Adipose tissue (tissue), 3 donors: ENCODE measurements around the gene THAP6. TPM values are rescaled to one million over a fixed set of nuclear protein-coding genes. Genes with fewer than 3 reads are reported as not detected.
"Not testable (repeated sequence)": the region's sequence is repeated elsewhere in the genome, so short reads cannot be mapped to it uniquely, and the experiment has no call there.

Experiments
- H3K27ac ChIP-seq: one replicate; pipeline ENCODE4 v1.5.1; 2013; ENCODE audit warnings: low read depth, low read length
- WGBS, 3 donors: extraction: QIAGEN DNeasy Blood & Tissue Kit; methylation state at CpG; one replicate each; pipeline ENCODE4 v1.1.7; 2013; 5-methylcytosine and 5-hydroxymethylcytosine counted together
- polyA plus RNA-seq, 3 donors: library from polyadenylated mRNA; stranded (reverse); fragments of 200-250 nt; gene quantifications; one replicate each; pipeline ENCODE4 v1.2.3, GENCODE V29; 2013
- donor health status: healthy with polysubstance abuse.
- donor health status: Bipolar disorder and iron deficiency.
- donor health status: healthy.

Gene THAP6, protein sequence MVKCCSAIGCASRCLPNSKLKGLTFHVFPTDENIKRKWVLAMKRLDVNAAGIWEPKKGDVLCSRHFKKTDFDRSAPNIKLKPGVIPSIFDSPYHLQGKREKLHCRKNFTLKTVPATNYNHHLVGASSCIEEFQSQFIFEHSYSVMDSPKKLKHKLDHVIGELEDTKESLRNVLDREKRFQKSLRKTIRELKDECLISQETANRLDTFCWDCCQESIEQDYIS
- 1 to 10 TPM; 4.7 to 7.4 (median 5.7) TPM for polyA plus RNA-seq

DNA sequence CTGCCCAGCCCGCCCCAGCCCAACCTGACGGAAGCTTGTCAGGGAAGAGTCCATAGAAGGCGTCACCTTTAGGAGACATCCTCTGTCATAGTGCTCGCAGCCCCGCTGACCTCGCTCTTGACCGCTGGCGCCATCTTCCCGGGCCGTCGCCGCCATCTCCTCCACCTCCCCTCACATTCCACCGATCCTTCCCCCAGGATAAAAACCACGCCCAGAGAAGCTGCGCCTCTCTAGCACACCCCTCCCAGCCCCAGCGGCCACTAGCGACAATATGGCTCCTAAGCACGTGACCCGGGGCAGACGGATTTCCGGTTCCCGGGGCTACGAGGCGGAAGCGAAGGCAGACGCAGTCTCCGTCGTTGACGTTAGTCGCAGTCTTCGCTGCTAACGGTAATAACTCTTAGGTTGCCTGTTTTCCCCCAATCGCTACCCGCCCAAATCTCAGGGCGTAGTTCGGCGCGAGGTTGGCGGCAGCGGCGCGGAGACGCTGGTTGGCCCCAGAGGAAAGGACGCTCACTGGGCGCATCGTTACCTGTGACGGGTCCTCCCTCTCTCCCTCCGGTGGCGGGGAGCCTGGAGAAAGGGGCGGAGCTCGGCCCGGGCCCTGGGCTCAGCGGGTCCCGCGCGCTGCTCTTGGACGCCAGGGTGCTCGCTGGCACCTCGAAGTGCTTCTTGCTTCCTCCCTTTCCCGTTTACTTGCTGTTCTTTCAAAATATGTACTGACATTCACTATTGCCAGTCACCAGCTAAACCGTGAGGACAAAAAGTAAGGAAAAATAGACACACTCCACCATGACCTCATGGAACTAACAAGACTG is at the start of gene THAP6, which contains the start of gene RCHY1:
Gene THAP6, plus strand, starts transcription at position 343 of the 818 bp plus-strand sequence. CDS start 980 bp downstream, outside the sequence.
Gene RCHY1, minus strand, starts transcription at position 273 of the 818 bp plus-strand sequence. Its CDS starts 117 bp downstream, at position 156.
- 0% methylated on average over 59 to 61 of the region's 61 CpGs for WGBS, 3 donors
- peak within 1 kb of the TSS; percentile 81 for H3K27ac ChIP-seq

DNA sequence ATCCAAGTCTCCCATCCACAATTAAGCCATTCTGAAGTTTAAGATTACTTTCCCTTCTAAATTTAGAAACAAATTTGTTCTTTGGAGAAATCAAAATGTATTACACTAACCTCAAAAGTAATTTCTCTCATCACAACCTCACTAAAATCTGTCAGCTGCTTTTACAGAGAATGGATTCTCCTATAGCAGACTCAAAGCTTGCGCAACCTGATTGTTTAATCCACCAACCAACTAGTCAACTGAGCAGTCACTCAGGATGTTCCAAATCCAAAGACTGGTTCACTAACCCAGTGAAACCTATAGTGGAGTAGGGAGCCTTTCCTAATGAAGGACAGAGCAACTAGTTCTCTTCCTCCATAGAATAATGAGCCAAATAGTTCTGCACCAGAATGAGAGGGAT is 44.4 kb upstream of the THAP6 start:
- H3K27ac ChIP-seq = no peak overlapping the region
- 98 to 100% (median 98%) methylated on average over 1 of the region's 1 CpG for WGBS, 3 donors

DNA sequence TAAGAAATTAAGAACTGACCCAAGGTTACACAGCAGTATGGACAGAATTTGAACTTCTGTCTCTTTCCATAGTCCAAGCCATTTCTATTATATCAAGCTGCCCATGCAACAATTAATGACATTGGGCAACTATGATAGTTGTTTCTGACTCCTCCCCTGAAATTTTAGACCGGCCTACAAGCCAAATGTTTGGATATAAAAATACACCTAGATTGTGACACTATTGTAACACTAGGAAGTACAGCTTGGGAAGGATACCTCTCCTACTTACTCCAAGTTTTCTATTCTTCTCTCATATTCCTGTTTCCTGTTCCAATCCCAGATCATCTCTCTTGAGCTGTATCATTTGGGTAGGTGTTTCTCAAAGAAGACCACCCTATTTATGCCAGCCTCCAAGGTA is 43.5 kb upstream of the THAP6 start:
- WGBS, 3 donors = 92 to 97% (median 97%) methylated on average over 1 of the region's 1 CpG
- H3K27ac ChIP-seq = no peak overlapping the region

DNA sequence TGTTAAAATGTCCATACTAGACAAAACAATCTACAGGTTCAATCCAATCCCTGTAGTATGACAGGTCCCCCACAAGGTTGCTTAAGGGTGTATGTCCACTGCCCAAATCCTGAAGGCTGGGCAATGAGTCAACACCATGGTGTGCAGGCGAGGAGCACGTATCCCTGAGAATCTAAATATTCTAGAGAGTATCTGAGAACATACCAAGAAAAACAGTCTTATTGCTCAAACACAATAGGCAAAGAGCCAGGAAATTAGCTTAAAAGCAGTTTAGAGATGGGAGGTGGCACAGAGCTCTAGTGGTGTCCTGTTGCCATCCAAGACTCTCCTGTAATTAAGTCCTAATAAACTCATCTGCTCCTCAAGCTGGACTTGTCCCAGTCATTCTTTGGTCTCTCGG is 37.1 kb upstream of the THAP6 start:
- no peak overlapping the region for H3K27ac ChIP-seq
- WGBS, 3 donors = 90 to 97% (median 94%) methylated on average over 3 of the region's 3 CpGs

DNA sequence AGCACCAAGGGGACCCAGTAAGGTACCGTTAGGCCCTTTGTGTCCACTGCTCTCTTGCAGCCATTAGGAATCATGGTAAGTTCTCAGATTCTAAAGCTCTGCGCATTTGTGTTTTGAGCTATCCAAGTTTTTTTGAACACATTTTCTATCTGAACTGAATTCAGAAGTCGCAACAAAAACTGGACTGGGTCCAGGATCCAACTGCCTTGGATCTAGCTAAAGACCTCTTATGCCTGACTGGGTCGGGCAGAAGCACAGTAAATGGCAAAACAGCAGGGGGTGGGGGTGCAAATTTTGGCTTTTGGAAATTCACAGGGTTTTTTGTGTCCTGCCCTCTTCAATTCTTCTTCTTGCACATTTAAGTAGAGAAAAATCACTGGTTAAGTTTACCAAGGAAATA is 30.1 kb upstream of the THAP6 start:
- H3K27ac ChIP-seq = no peak overlapping the region
- WGBS, 3 donors = 74 to 89% (median 81%) methylated on average over 4 of the region's 4 CpGs

DNA sequence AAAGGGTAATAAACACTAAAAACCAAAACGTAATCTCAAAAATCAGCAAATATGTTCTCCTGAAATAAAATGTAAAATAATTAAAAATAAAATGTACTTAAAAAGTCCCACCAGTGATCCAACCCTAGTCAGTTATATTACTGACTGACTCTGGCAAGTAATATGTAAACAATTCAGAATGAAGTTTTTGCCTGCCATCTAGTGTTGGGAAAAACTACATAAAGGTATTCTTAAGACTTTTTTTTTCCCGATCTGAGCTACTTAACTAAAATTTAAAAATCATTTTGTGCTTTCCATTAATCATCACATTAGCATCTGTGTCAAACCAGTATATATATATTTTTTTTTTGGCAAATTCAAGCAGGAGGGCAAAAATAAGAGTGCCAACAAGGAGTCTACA is 24.1 kb upstream of the THAP6 start:
- WGBS, 3 donors = 49 to 74% (median 57%) methylated on average over 2 of the region's 2 CpGs
- no peak overlapping the region for H3K27ac ChIP-seq

DNA sequence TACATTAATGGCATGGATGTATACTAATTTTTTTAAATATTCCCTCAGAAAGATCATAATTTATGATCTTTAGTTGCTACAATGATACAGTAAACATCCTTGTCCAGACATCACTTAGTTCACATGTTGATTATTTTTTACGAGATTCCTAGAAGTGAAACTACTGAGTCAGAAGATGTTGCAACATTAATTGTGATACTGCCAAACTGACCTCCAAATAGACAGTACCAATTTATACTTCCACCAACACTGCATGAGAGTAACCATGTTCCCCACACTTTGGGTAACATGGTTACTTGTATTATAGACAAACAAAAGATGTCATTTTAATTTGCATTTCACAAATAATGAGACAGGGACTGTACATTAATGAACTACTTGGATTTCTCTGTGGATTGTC is 19.7 kb upstream of the THAP6 start:
- no peak overlapping the region for H3K27ac ChIP-seq
- WGBS, 3 donors = 16 to 38% (median 36%) methylated on average over 1 of the region's 1 CpG

DNA sequence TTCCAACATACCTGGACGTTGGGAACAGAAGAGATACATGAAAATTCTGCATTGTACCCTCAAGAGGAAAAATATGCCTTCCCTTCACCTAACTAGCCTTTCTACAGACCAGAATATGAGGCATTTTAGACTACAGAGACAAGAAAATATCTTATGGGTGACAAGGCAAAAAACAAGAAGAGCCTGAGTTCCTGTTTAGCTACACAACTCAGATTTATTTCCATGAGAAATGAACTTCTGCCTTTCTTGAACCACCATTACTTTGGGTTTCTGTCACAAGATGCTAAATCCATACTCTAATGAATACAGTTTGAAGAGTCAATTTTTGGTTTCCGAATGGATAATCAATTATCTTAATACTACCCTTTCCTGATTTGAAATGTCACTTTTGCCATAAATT is 18.8 kb upstream of the THAP6 start:
- no peak overlapping the region for H3K27ac ChIP-seq
- WGBS, 3 donors = 75 to 93% (median 90%) methylated on average over 2 of the region's 2 CpGs

DNA sequence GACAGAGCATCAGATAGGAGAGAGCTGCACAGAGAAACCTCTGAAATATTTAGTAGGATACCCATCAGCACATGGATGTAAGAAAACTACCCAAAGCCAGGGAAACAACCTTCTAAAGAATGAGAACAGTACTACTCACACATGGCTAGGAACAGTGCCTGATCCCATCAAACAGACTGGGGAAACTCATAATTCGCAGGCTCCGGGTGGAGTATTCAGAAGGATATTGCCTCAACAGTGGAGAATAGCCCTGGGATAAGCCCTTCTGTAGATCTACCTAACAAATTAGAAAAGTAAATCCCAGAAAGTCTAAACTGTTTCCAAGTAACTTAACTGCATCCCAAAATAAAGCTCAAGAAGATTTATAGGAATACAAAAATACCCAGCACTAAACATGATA is 17.9 kb upstream of the THAP6 start:
- WGBS, 3 donors = 88 to 97% (median 94%) methylated on average over 2 of the region's 2 CpGs
- no peak overlapping the region for H3K27ac ChIP-seq

DNA sequence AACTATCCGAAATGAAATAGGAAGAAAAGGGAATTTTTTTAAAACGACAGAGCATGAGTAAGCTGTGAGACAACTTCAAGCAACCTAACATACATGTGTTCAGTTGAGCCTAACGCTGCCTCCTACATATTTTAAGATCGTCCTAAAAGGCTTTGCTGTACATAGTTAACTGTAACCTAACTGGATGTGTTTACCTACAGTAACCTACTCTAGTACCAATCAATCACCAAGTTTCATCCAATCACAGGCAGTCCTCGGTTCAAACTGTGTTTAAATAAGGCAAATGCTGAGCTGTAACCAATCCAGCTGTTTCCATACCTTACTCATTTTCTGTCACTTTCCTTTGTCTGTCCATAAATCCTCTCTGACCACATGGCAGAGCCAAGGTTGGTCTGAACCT is 17.1 kb upstream of the THAP6 start:
- no peak overlapping the region for H3K27ac ChIP-seq
- WGBS, 3 donors = 76 to 79% (median 78%) methylated on average over 5 of the region's 5 CpGs

DNA sequence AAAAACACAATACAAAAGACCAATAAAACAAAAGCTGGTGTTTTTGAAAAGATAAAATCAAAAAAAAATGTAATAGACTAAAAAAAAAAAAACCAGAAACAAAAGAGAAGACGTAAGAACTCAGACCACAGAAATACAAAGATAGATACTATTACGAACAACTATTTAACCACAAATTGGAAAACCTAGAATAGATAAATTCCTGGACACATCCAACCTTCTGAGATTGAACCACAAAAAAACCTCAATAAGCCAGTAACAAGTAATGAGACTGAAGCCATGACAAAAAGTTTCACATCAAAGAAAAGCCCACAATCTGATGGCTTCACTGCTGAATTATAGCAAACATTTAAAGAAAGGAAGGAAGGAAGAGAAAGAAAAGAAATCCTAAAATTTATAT is 16.2 kb upstream of the THAP6 start:
- 71 to 97% (median 76%) methylated on average over 2 of the region's 2 CpGs for WGBS, 3 donors
- no peak overlapping the region for H3K27ac ChIP-seq

DNA sequence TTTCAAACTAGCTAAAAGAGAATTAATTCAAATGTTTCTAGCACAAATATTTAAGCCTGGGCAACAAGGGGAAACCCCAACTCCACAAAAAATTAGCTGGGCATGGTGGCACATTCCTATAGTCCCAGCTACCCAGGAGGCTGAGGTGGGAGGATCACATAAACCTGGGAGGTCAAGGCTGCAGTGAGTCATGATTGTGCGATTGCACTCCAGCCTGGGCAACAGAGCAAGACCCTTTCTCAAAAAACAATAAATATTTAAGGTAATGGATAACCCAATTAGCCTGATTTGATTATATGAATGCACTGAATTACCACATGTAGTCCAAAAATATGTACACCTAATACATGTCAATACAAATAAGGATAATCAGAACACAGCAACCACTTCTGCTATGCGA is 14.4 kb upstream of the THAP6 start:
- WGBS, 3 donors = 95 to 100% (median 97%) methylated on average over 2 of the region's 2 CpGs
- H3K27ac ChIP-seq = no peak overlapping the region

DNA sequence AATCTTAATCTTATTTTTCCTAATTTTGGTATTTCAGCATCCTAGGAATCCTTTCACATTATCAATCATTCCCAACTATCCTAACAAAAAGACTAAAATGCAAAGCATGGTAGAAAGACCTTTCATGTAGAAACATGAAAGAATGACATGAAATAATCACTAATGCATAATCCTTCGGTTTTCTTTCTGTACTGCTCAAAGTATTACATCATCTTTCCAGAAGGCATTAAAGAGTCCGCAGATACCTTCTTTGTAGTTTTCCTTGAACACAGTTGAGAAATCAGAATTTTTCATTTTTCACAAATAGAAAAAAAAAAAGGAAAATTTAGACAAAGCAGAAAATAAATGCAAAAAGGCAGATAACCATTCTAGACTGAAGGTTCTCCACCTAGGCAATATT is 11.6 kb upstream of the THAP6 start:
- WGBS, 3 donors = 97 to 98% (median 97%) methylated on average over 2 of the region's 2 CpGs
- H3K27ac ChIP-seq = no peak overlapping the region

DNA sequence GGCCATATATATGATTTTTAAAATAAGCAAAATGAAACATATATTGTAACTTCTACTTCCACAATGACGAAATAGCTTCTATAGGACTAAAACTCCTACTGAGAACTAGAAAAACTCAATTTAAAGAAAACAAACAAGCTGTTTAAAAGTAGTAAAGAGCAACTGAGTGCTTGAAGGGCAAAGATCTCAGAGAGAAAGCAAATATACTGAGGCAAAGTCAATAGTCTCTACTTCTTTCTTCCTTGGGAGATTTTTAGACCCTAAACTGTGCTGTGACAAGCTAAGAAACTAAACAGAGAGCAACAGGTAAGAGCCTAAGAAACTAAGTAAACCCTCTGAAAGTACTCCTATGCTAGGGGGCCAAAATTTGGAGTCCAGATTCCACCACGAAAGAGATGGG is 8.6 kb upstream of the THAP6 start:
- no peak overlapping the region for H3K27ac ChIP-seq
- 72 to 92% (median 92%) methylated on average over 2 of the region's 2 CpGs for WGBS, 3 donors

DNA sequence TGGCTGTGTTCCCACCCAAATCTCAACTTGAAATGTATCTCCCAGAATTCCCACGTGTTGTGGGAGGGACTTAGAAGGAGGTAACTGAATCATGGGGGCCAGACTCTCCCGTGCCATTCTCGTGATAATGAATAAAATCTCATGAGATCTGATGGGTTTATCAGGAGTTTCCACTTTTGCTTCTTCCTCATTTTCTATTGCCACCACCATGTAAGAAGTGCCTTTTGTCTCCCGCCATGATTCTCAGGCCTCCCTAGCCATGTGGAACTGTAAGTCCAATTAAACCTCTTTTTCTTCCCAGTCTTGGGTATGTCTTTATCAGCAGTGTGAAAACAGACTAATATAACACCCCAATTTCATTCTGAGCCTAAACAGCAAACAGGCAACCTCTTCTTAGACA is 4.7 kb upstream of the THAP6 start:
- 75 to 85% (median 85%) methylated on average over 4 of the region's 4 CpGs for WGBS, 3 donors

DNA sequence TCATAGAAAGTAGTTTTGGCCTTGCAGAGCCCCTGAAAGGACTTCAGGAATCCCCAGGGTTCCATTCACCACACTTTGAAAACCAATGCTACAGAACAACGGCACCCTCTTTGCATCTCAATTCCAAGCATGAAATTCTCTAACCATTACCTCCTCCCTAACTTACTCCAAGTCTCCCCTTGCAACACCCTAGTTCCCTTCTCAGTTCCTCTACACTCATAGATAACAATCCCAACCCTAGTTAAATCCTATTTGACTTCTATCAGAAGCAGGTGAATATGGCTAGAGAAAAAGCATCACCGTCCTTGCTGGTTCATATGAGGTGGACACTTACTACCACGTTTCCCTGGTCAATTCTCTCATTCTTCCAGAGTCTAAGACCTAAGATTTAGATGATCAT is 2.4 kb upstream of the THAP6 start:
- no peak overlapping the region for H3K27ac ChIP-seq

More for the DNA sequence above, 4.7 kb upstream of the THAP6 start:
- not testable (repeated sequence) for H3K27ac ChIP-seq

DNA sequence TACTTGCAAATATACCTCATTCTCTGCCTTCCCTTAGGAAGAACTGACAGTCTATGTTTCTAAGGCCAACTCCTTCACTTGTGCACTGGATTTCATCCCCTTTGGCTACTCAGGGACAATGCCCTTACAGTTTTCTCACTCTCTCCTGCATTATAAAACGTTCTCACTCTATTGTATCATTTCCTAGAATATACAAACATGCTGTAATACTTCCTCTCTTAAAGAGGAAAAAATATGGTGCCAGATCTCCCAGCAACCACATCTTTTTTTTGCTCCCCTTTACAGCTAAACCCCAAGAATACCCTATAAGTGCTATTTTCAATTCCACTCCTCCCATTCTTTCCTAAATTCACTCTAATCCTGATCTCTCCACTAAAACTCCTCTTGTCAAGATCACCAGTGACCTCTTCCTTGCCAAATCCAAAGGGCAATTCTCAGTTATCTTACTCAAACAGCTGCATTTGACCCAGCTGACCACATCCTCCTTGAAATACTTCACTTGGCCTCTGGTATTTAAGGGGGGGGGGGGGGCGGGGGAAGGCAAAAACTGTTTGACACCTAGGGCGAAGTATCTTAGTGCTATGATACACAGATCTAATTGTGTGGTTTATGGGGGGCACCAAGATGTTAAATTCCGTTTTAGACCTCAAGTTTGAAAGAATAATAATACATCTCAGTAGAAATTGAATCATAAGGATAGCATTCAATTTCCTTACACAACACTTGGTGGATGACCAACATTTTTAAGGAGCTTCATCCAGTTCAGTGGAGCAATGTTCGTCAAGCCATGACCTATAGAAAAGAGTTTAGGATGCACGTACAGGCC is 1.7 kb upstream of the THAP6 start:
- H3K27ac ChIP-seq = no peak overlapping the region
- WGBS, 3 donors = 29 to 49% (median 34%) methylated on average over 6 of the region's 6 CpGs

More for the DNA sequence above, 2.4 kb upstream of the THAP6 start:
- WGBS, 3 donors = 50 to 59% (median 59%) methylated on average over 3 of the region's 3 CpGs

DNA sequence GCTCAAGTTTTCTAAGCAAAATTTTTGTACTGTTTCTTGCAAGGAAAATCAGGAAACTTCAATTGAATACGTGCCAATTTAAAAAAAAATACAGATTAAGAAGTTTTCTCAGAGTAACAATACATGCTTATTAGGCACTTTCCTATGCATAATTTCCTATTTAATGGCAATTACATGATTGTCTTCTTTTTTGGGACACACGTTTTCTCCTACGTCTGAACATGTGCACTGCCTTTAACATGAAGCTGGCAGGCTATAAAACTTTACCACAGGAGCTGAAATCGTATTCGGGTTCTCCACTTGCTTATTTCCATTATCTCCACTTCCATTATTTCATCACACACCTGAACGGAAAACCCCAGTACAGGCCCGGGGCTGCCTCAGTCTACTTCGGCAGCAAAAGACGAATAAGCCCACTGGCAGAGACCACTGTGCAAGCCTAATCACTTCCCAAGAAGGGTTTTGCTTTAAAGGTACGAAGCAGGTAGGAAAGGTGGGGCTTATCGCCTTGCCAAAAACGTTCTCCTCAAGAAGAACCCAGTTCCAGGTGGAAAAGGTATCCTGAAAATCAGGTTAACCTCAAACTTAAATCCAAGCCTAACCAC is 645 bp upstream of the THAP6 start:
- WGBS, 3 donors = 1% methylated on average over 12 of the region's 12 CpGs
- H3K27ac ChIP-seq = peak overlapping the region; percentile 68
